ENCODE results near the gene ZNF358.

Gene ZNF358

GRCh38 chr19:7539827-7540425 is 24.0 kb downstream of the ZNF358 start:
- no peak for DNase-seq

GRCh38 chr19:7540761-7541474 is 25.0 kb downstream of the ZNF358 start:
- DNase-seq = peak; percentile 67

GRCh38 chr19:7541475-7541824 is 25.5 kb downstream of the ZNF358 start:
- no peak for DNase-seq

- no peak for DNase-seq
Observed at GRCh38 chr19:7541828-7542443, 26.0 kb downstream of the ZNF358 start.

GRCh38 chr19:7542556-7543348 is 26.8 kb downstream of the ZNF358 start:
- no peak for DNase-seq

- no peak for DNase-seq
Observed at GRCh38 chr19:7544626-7545025, 28.7 kb downstream of the ZNF358 start.

GRCh38 chr19:7545300-7545699 is 29.4 kb downstream of the ZNF358 start:
- no peak for DNase-seq

- no peak for DNase-seq
Observed at GRCh38 chr19:7545904-7546303, 30.0 kb downstream of the ZNF358 start.

GRCh38 chr19:7547159-7547558 is 31.3 kb downstream of the ZNF358 start:
- DNase-seq = no peak

- DNase-seq = no peak
Observed at GRCh38 chr19:7549429-7550148, 33.7 kb downstream of the ZNF358 start.

- DNase-seq = no peak
Observed at GRCh38 chr19:7550169-7550770, 34.4 kb downstream of the ZNF358 start.

GRCh38 chr19:7550987-7551761 is 35.3 kb downstream of the ZNF358 start:
- peak; percentile 65 for DNase-seq

GRCh38 chr19:7552781-7553180 is 36.9 kb downstream of the ZNF358 start:
- DNase-seq = no peak

GRCh38 chr19:7554565-7554964 is 38.7 kb downstream of the ZNF358 start:
- no peak for DNase-seq

GRCh38 chr19:7554990-7555864 is 39.3 kb downstream of the ZNF358 start:
- no peak for DNase-seq

- DNase-seq = no peak
Observed at GRCh38 chr19:7556696-7557315, 40.9 kb downstream of the ZNF358 start.

- DNase-seq = no peak
Observed at GRCh38 chr19:7558667-7559066, 42.8 kb downstream of the ZNF358 start.

GRCh38 chr19:7559102-7559501 is 43.2 kb downstream of the ZNF358 start:
- no peak for DNase-seq

- DNase-seq = no peak
Observed at GRCh38 chr19:7560255-7560654, 44.4 kb downstream of the ZNF358 start.

- DNase-seq = no peak
Observed at GRCh38 chr19:7561325-7561724, 45.4 kb downstream of the ZNF358 start.

All from activated CD8-positive, alpha-beta memory T cell treated with anti-CD3 and anti-CD28 coated beads for 24 hours (primary cell).